AG04449 (cell line): ENCODE data around the gene ARHGAP20.

ENCODE experiments used
- CTCF ChIA-PET: fragments of 350-600 bp; formaldehyde crosslinking; extraction: SDS; loops from one replicate; lab custom pipeline; 2021; ENCODE audit warnings: antibody characterized with exemption; lab: Yijun Ruan, JAX
- POLR2A ChIA-PET: fragments of 400-600, 350-600 bp; formaldehyde crosslinking; extraction: SDS; loops from one replicate; lab custom pipeline; 2020; ENCODE audit warnings: antibody characterized with exemption, inconsistent platforms; lab: Yijun Ruan, JAX
- DNase-seq: peaks from one replicate; pipeline ENCODE4 v3.0.0-alpha.2; 2010; ENCODE audit warnings: low read depth, low spot score
- H3K4me3 ChIP-seq: 2 replicates; pipeline ENCODE4 v1.5.1; 2011; ENCODE audit warnings: low read depth, mild to moderate bottlenecking, control low read depth, low read length
- TF ChIP-seq, protein P1 (sequence below): IDR thresholded peaks from one replicate; pipeline ENCODE4 v1.5.1; 2011; ENCODE audit warnings: mild to moderate bottlenecking, moderate library complexity, low read length, control low read depth, inconsistent platforms; ENCODE audit not compliant: insufficient read depth; ENCODE audit errors: missing control alignments

ARHGAP20 gene

DNA sequence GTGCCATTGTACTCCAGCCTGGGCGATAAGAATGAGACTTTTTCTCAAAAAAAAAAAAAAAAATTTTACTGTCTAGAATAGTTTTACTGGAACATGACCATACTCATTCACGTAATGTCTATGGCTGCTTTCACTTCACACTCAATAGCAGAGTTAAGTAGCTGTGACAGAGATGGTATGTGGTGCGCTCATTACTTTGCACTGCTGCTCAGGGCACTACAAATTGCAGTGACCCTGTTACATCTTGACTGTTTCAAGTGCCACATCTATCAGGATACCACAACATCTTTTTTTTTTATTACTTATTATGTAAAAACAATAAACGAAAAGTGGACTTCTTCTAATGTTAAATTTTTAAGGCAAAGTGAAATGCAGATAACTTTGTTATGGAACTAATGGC, 110.3 kb downstream of the ARHGAP20 start:
- no peak overlapping the region for H3K4me3 ChIP-seq
- TF ChIP-seq, protein P1, sequence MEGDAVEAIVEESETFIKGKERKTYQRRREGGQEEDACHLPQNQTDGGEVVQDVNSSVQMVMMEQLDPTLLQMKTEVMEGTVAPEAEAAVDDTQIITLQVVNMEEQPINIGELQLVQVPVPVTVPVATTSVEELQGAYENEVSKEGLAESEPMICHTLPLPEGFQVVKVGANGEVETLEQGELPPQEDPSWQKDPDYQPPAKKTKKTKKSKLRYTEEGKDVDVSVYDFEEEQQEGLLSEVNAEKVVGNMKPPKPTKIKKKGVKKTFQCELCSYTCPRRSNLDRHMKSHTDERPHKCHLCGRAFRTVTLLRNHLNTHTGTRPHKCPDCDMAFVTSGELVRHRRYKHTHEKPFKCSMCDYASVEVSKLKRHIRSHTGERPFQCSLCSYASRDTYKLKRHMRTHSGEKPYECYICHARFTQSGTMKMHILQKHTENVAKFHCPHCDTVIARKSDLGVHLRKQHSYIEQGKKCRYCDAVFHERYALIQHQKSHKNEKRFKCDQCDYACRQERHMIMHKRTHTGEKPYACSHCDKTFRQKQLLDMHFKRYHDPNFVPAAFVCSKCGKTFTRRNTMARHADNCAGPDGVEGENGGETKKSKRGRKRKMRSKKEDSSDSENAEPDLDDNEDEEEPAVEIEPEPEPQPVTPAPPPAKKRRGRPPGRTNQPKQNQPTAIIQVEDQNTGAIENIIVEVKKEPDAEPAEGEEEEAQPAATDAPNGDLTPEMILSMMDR = no peak
- DNase-seq = no peak
- CTCF ChIA-PET = no interaction called here
- POLR2A ChIA-PET = no interaction called here

DNA sequence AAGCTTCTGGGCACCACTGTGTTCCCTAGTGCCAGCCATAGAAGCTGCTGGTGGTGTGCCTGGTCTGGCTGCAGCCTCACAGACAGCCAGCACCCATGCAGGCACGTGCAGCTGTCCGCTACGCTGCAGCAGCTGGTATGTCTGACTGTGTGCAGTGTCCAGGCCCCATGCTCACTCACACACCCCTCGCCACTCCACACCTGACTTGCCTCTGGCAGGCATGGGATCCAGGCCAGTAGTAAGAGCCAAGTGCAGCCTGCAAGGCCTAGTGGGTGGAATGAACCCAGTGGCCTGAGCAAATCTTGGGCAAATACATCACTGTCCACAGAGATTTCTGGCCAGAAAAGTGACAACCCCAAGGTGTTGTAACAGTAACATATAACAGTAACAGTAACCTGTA, 111.9 kb downstream of the ARHGAP20 start:
- no peak for DNase-seq
- no peak overlapping the region for H3K4me3 ChIP-seq
- TF ChIP-seq, protein P1 = no peak
- POLR2A ChIA-PET = no interaction called here
- CTCF ChIA-PET = no interaction called here

DNA sequence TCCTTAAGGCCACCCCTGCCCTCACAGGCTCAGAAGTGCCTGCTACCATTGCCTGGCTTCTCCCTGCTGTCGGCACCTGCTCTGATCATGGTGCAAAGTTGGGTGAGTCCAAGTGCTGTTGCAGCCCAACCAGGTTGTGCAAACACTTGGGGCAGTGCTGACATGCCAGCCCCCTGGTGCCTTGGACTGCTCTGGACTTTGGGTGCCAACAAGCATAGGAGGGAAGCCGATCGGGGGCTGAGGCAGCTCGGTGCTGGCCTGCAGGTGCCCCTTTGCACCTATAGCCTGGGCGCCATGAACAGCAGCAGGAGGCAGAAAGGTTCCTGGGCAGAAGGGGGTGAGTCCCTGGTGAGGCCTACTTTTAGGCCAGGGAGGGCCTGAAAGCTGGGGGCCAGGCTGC, 113.0 kb downstream of the ARHGAP20 start:
- no peak overlapping the region for H3K4me3 ChIP-seq
- ChIA-PET CTCF (no interaction called here), POLR2A (no interaction called here)
- TF ChIP-seq, protein P1 = no peak
- DNase-seq = no peak

DNA sequence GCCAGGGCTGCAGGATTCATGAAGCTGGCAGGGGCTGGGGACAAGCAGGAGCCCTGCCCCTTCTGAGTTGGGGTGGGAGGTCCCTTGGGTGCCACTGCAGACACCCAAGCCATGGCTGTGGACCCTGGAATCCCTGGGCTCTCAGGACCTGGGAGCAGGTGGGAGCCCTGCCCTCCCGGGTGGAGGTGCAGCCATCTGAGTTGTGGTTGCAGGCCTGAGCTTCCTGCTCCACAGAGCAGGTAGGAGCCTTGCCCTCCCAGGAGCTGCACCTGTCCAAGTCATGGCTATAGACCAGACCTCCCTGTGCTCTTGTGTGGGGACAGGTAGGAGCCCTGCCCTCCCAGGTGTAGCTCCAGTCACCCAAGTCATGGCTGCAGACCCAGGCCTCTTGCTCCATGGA, 113.5 kb downstream of the ARHGAP20 start:
- no peak overlapping the region for H3K4me3 ChIP-seq
- TF ChIP-seq, protein P1 = no peak
- POLR2A ChIA-PET = no interaction called here
- CTCF ChIA-PET = no interaction called here
- no peak for DNase-seq

DNA sequence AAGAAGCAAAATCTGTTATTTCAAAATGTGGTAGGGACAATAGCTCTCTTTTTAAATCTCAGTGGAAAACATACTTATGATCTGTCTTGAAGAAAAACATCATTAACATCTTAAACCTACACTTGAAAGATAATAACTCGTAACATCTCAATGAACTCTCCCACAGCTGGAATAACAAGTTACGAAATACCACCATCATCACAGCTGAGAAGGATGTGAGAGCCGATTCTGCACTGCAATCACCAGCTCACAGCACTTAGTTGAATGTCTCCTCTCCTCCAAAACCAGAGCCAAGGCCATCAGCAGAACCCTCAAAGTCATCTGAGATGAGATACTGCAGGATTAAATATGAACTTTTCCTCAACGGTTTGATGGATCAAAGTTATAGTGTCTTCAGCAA, 124.3 kb downstream of the ARHGAP20 start:
- TF ChIP-seq, protein P1 = no peak
- ChIA-PET POLR2A (no interaction called here), CTCF (no interaction called here)
- no peak for DNase-seq
- H3K4me3 ChIP-seq = no peak overlapping the region

DNA sequence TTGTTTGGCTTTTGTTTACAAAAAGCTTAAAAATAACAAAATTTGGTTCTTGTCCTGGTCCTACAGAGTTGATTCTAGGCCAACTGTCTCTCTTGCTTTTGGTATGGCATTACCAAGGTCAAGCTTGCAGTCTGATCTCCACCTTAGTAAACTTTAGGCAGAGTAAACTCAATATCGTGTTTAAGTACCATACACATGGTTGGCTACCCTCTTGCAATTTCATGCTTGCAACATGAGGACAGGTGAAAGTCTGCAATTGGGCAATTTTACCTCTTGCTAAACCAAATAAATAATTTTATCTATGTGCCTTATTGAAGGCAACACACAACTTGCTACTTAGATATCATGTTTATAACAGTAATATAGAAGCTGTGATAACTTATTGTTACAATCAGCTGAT, 125.1 kb downstream of the ARHGAP20 start:
- CTCF ChIA-PET = no interaction called here
- TF ChIP-seq, protein P1 = no peak
- no peak for DNase-seq
- POLR2A ChIA-PET = no interaction called here
- no peak overlapping the region for H3K4me3 ChIP-seq
